HepG2 (cell line): ENCODE measurements around the gene EMID1. TPM values are rescaled to one million over a fixed set of nuclear protein-coding genes. Genes with fewer than 3 reads are reported as not detected.

Source experiments
- ATAC-seq: fragments of 200-7000 bp; cut with Tn5 transposase; 3 replicates; pipeline ENCODE4 v1.9.1; 2020; ENCODE audit warnings: mild to moderate bottlenecking, moderate library complexity
- BruUV-seq: library from RNA; stranded (reverse); fragments of 400-500 nt; replicated peaks from 2 replicates; lab custom pipeline; 2021; lab: Mats Ljungman, UMichigan
- CTCF ChIA-PET: fragments of 300-600 bp; formaldehyde crosslinking; extraction: SDS; loops from one replicate; lab custom pipeline; 2021; ENCODE audit warnings: low total read pairs, inconsistent platforms, low intra/inter-chr PET ratio; lab: Yijun Ruan, JAX
- POLR2A ChIA-PET: fragments of 350-600 bp; sonication (Branson Sonifier 250); formaldehyde crosslinking; loops from one replicate; lab custom pipeline; 2020; ENCODE audit warnings: antibody characterized with exemption, inconsistent platforms; lab: Yijun Ruan, JAX
- DNase-seq: peaks from one replicate; pipeline ENCODE4 v3.0.0-alpha.2; 2015; ENCODE audit warnings: low spot score
- FAIRE-seq: peaks from 3 replicates; lab custom pipeline; 2011; peaks lifted over from hg19 to GRCh38; lab: Jason Lieb, UNC
- H2AFZ ChIP-seq: one replicate; pipeline ENCODE4 v1.6.1; 2011; ENCODE audit warnings: low read length, inconsistent platforms
- H3K27ac ChIP-seq: fragments of 300-600 bp; 3 replicates; pipeline ENCODE4 v1.8.0; 2011; ENCODE audit warnings: mixed run types, mild to moderate bottlenecking, mixed read lengths, low read length, inconsistent platforms; ENCODE audit not compliant: insufficient read depth; ENCODE audit errors: extremely low read length
- H3K27me3 ChIP-seq, 2 experiments: fragments of 200-600 bp in 1 of 2; 2 replicates in 1 of 2; 3 replicates in 1 of 2; pipeline versions ENCODE4 v1.6.0 to v1.8.0; 2011; ENCODE audit warnings: low read length in 2 of 2, mild to moderate bottlenecking in 2 of 2, moderate library complexity in 2 of 2, inconsistent platforms in 1 of 2; ENCODE audit not compliant: insufficient read depth in 2 of 2, control insufficient read depth in 1 of 2
- H3K36me3 ChIP-seq, 2 experiments: fragments of 200-600 bp in 1 of 2; replicated peaks in 1 of 2; 2 replicates in 1 of 2; 3 replicates in 1 of 2; pipeline versions ENCODE4 v1.5.1 to v1.8.0; 2011; ENCODE audit warnings: low read length in 2 of 2, inconsistent platforms in 1 of 2; ENCODE audit not compliant: insufficient read depth in 2 of 2, control insufficient read depth in 1 of 2
- H3K4me1 ChIP-seq: 2 replicates; pipeline ENCODE4 v1.5.1; 2012; ENCODE audit warnings: low read length, inconsistent platforms; ENCODE audit not compliant: insufficient read depth
- H3K4me2 ChIP-seq: 2 replicates; pipeline ENCODE4 v1.6.0; 2011; ENCODE audit warnings: low read depth, low read length, inconsistent platforms
- H3K4me3 ChIP-seq, 3 experiments: fragments of 200-600 bp in 1 of 3; sonication (generic), shearing (Covaris generic) in 1 of 3; replicated peaks in 1 of 3; 2 replicates each; pipeline ENCODE4 v1.5.1; 2011 to 2016; ENCODE audit warnings: low read length in 3 of 3, inconsistent platforms in 2 of 3, low read depth in 2 of 3, mild to moderate bottlenecking in 2 of 3, control low read depth in 1 of 3, mixed read lengths in 1 of 3; ENCODE audit not compliant: insufficient read depth in 1 of 3
- H3K79me2 ChIP-seq: one replicate; pipeline ENCODE4 v1.6.1; 2011; ENCODE audit warnings: low read length, inconsistent platforms; ENCODE audit not compliant: insufficient read depth
- H3K9ac ChIP-seq: 2 replicates; pipeline ENCODE4 v1.6.0; 2011; ENCODE audit warnings: mild to moderate bottlenecking, low read depth, low read length, inconsistent platforms; ENCODE audit not compliant: insufficient read depth
- H3K9me3 ChIP-seq: 2 replicates; pipeline ENCODE4 v1.5.1; 2012; ENCODE audit warnings: mild to moderate bottlenecking, low read length
- H4K20me1 ChIP-seq: 2 replicates; pipeline ENCODE4 v1.6.0; 2011; ENCODE audit warnings: inconsistent platforms, mild to moderate bottlenecking, low read length, moderate library complexity; ENCODE audit not compliant: insufficient read depth
- ATF7 ChIP-seq, 2 experiments: fragments of 450-650 bp in 1 of 2; sonication (generic) in 1 of 2; formaldehyde crosslinking in 1 of 2; IDR thresholded peaks; 2 replicates each; pipeline versions ENCODE4 v1.4.0 to v1.6.1; 2016 to 2020; ENCODE audit warnings: antibody characterized with exemption in 1 of 2, mild to moderate bottlenecking in 1 of 2, missing genetic modification reagents in 1 of 2
- MIXL1 ChIP-seq: IDR thresholded peaks from 2 replicates; pipeline ENCODE4 v1.6.1; 2016
- RFX5 ChIP-seq: IDR thresholded peaks from 2 replicates; pipeline ENCODE4 v1.6.1; 2011; ENCODE audit warnings: low read depth, low read length, improper control_type of control experiment
- ZBTB40 ChIP-seq, 2 experiments: fragments of 450-650 bp in 1 of 2; sonication (generic) in 1 of 2; formaldehyde crosslinking in 1 of 2; IDR thresholded peaks; 2 replicates each; pipeline versions ENCODE4 v1.6.1 to v1.8.0; 2016 to 2022; ENCODE audit warnings: antibody characterized with exemption in 1 of 2, mild to moderate bottlenecking in 1 of 2, missing genetic modification reagents in 1 of 2
- ZNF503 ChIP-seq: sonication (generic); formaldehyde crosslinking; IDR thresholded peaks from 2 replicates; pipeline ENCODE4 v1.4.0; 2020; ENCODE audit warnings: missing genetic modification reagents
- ZNF564 ChIP-seq: sonication (generic); formaldehyde crosslinking; IDR thresholded peaks from 2 replicates; pipeline ENCODE4 v1.8.1; 2023; ENCODE audit warnings: mild to moderate bottlenecking, missing genetic modification reagents
- ZNF572 ChIP-seq: sonication (generic); formaldehyde crosslinking; IDR thresholded peaks from 2 replicates; pipeline ENCODE4 v1.5.1; 2020; ENCODE audit warnings: mild to moderate bottlenecking, missing genetic modification reagents
- WGBS: methylation state at CpG from one replicate; pipeline ENCODE4 v1.1.6; 2017; ENCODE audit warnings: low lambda C conversion rate; 5-methylcytosine and 5-hydroxymethylcytosine counted together
- in situ Hi-C: cut with HindIII; loops from 2 replicates; pipeline ENCODE4 v1.10.0; 2017; ENCODE audit warnings: low pct_unique_long_range_greater_than_20kb; ENCODE audit not compliant: extremely low pct_ligation_motif_present
- intact Hi-C: fragments of 100-400 bp; cut with micrococcal nuclease; formaldehyde crosslinking; loops from one replicate; pipeline ENCODE4 v1.10.0; 2022; ENCODE audit not compliant: unreplicated experiment
- polyA plus RNA-seq, 8 experiments: library from polyadenylated mRNA; depleted of rRNA in 3 of 8; stranded (reverse) in 7 of 8; unstranded in 1 of 8; fragments of >200 nt; fragmentation: Illumina TruSeq in 4 of 8; extraction: Trizol in 4 of 8; gene quantifications; 2 replicates each; pipeline versions ENCODE4 v1.2.1 to v1.2.3, GENCODE V29; 2011 to 2016; ENCODE audit warnings: low read depth in 4 of 8, missing spikeins in 1 of 8, mixed read lengths in 1 of 8; ENCODE audit not compliant: insufficient read depth in 1 of 8
- total RNA-seq, 5 experiments: library from RNA; depleted of rRNA; stranded (reverse); fragments of >200 nt; fragmentation: Illumina TruSeq; extraction: Trizol; gene quantifications; 2 replicates each; pipeline ENCODE4 v1.2.3, GENCODE V29; 2016; ENCODE audit warnings: low read depth in 1 of 5
- TF ChIP-seq, protein P1 (sequence below): sonication (generic); formaldehyde crosslinking; IDR thresholded peaks from 2 replicates; pipeline ENCODE4 v1.5.1; 2020; ENCODE audit warnings: mild to moderate bottlenecking, missing genetic modification reagents
- TF ChIP-seq, protein P2 (sequence below): IDR thresholded peaks from 2 replicates; pipeline ENCODE4 v1.6.1; 2018; ENCODE audit warnings: missing genetic modification reagents

Gene EMID1
- total and polyA plus RNA-seq, 2 of the 13 experiments (the other 11 are each of a cell fraction or from before 2014, with no cell fraction given) = 0.45 to 0.82 TPM

DNA sequence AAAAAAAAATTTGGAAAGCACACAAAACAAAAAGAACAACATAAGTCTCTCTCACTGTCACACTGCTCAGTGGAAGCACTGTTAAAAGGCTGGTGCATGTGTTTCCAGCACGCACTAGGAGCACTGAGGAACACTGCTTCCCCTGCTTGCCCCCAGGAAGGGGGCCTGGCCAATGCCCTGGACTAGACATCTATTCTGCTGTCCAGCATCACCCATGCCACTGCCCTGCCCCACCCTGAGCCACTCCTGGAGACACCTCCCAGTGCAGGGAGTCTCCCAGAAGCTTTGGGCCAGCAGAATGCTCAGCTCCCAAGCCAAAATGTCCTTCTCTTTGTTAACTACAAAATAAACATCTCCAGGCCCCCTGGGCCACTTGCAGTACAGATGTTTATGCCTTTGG is 49.7 kb upstream of the EMID1 start:
- ATAC-seq (no peak), FAIRE-seq (no peak), DNase-seq (no peak)
- Histone ChIP-seq H3K36me3 (no peaks in the 10 kb centered on the region), H3K9me3 (no peaks in the 10 kb centered on the region), H3K27ac (no peak overlapping the region), H2AFZ (no peak overlapping the region), H4K20me1 (no peaks in the 10 kb centered on the region), H3K4me1 (peaks cover 15% of the 10 kb centered on the region; the same call in 1 of the 2 replicates), H3K27me3 (no peaks in the 10 kb centered on the region), H3K4me2 (no peak overlapping the region), H3K4me3 (no peak overlapping the region), H3K79me2 (no peaks in the 10 kb centered on the region), H3K9ac (no peak overlapping the region)
- intact Hi-C loops = loop anchor here (5.0 to 10.0 kb wide), 2 partner anchors 91 to 301 kb away; no protein-coding TSS in a partner anchor
- WGBS = 91% methylated on average over 1 of the region's 1 CpG
- POLR2A ChIA-PET = no interaction called here
- CTCF ChIA-PET = no interaction called here
- BruUV-seq = no TSS peak
- in situ Hi-C loops = no loop called here
- TF ChIP-seq, protein P1, sequence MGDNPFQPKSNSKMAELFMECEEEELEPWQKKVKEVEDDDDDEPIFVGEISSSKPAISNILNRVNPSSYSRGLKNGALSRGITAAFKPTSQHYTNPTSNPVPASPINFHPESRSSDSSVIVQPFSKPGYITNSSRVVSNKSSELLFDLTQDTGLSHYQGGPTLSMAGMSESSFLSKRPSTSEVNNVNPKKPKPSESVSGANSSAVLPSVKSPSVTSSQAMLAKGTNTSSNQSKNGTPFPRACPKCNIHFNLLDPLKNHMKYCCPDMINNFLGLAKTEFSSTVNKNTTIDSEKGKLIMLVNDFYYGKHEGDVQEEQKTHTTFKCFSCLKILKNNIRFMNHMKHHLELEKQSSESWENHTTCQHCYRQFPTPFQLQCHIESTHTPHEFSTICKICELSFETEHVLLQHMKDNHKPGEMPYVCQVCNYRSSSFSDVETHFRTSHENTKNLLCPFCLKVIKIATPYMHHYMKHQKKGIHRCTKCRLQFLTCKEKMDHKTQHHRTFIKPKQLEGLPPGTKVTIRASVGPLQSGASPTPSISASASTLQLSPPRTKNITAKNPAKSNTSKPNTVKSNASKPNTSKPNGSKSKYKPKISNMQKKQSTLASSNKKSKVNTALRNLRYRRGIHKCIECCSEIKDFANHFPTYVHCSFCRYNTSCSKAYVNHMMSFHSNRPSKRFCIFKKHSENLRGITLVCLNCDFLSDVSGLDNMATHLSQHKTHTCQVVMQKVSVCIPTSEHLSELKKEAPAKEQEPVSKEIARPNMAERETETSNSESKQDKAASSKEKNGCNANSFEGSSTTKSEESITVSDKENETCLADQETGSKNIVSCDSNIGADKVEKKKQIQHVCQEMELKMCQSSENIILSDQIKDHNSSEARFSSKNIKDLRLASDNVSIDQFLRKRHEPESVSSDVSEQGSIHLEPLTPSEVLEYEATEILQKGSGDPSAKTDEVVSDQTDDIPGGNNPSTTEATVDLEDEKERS (CRISPR knock-in tag) = no peak
- TF ChIP-seq ZNF564 (CRISPR knock-in tag) (no peak), ATF7 (IDR thresholded peaks at IDR 0.05) (no peak), ATF7 (CRISPR knock-in tag; IDR thresholded peaks at IDR 0.05) (no peak), RFX5 (no peak), ZBTB40 (IDR thresholded peaks at IDR 0.05) (no peak), ZBTB40 (CRISPR knock-in tag; IDR thresholded peaks at IDR 0.05) (no peak), ZNF572 (CRISPR knock-in tag) (no peak), MIXL1 (CRISPR knock-in tag) (no peak), ZNF503 (CRISPR knock-in tag) (no peak)
- TF ChIP-seq, protein P2, sequence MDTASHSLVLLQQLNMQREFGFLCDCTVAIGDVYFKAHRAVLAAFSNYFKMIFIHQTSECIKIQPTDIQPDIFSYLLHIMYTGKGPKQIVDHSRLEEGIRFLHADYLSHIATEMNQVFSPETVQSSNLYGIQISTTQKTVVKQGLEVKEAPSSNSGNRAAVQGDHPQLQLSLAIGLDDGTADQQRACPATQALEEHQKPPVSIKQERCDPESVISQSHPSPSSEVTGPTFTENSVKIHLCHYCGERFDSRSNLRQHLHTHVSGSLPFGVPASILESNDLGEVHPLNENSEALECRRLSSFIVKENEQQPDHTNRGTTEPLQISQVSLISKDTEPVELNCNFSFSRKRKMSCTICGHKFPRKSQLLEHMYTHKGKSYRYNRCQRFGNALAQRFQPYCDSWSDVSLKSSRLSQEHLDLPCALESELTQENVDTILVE (CRISPR knock-in tag) = no peak
